DOHH2 (cell line): ENCODE data around the gene FXYD3.

Source experiments
- H3F3A ChIP-seq: fragments of 200-600 bp; sonication (generic), shearing (Covaris generic); 2 replicates; pipeline ENCODE4 v1.6.0; 2016; ENCODE audit warnings: antibody characterized with exemption, mild to moderate bottlenecking; ENCODE audit not compliant: control insufficient read depth, insufficient read depth
- H3K27ac ChIP-seq: fragments of 200-600 bp; sonication (generic); 2 replicates; pipeline ENCODE4 v1.5.1; 2014; ENCODE audit warnings: low read depth, mild to moderate bottlenecking, low read length, moderate library complexity
- H3K27me3 ChIP-seq: fragments of 200-600 bp; sonication (generic); 2 replicates; pipeline ENCODE4 v1.6.1; 2014; ENCODE audit warnings: mild to moderate bottlenecking, low read length, mixed read lengths; ENCODE audit not compliant: control insufficient read depth
- H3K36me3 ChIP-seq: fragments of 200-600 bp; sonication (generic); 2 replicates; pipeline ENCODE4 v1.6.1; 2014; ENCODE audit warnings: mild to moderate bottlenecking, low read length, moderate library complexity, mixed read lengths; ENCODE audit not compliant: control insufficient read depth
- H3K4me1 ChIP-seq: fragments of 200-600 bp; sonication (generic); 2 replicates; pipeline ENCODE4 v1.6.1; 2014; ENCODE audit warnings: mild to moderate bottlenecking, low read length, mixed read lengths; ENCODE audit not compliant: control insufficient read depth
- H3K4me2 ChIP-seq: fragments of 200-600 bp; sonication (generic); 2 replicates; pipeline ENCODE4 v1.6.0; 2014; ENCODE audit warnings: mild to moderate bottlenecking, low read length, moderate library complexity
- H3K4me3 ChIP-seq: fragments of 200-600 bp; sonication (generic); 2 replicates; pipeline ENCODE4 v1.5.1; 2014; ENCODE audit warnings: mild to moderate bottlenecking, low read length, mixed read lengths
- H3K79me2 ChIP-seq: fragments of 200-600 bp; sonication (generic); 2 replicates; pipeline ENCODE4 v1.6.1; 2014; ENCODE audit warnings: mild to moderate bottlenecking, low read length, mixed read lengths; ENCODE audit not compliant: control insufficient read depth
- H3K9me2 ChIP-seq: fragments of 200-600 bp; sonication (generic); replicated peaks from 2 replicates; pipeline ENCODE4 v1.6.1; 2014; ENCODE audit warnings: mild to moderate bottlenecking, low read length, mixed read lengths; ENCODE audit not compliant: control insufficient read depth
- H3K9me3 ChIP-seq: fragments of 200-600 bp; sonication (generic); 2 replicates; pipeline ENCODE4 v1.6.1; 2014; ENCODE audit warnings: antibody characterized with exemption, low read length, mixed read lengths; ENCODE audit not compliant: control insufficient read depth, insufficient read depth
- H4K20me1 ChIP-seq: fragments of 200-600 bp; sonication (generic); 2 replicates; pipeline ENCODE4 v1.6.0; 2014; ENCODE audit warnings: low read depth, mild to moderate bottlenecking, antibody characterized with exemption, low read length, moderate library complexity; ENCODE audit not compliant: control insufficient read depth, insufficient read depth
- EZH2phosphoT487 ChIP-seq: fragments of 200-600 bp; sonication (generic); IDR thresholded peaks from 2 replicates; pipeline ENCODE4 v1.6.1; 2017; ENCODE audit warnings: borderline replicate concordance, mild to moderate bottlenecking, antibody characterized with exemption, low read length, moderate library complexity, mixed read lengths
- TF ChIP-seq, protein P1 (sequence below): fragments of 200-600 bp; sonication (generic); IDR thresholded peaks from one replicate; pipeline ENCODE4 v1.5.1; 2014; ENCODE audit warnings: antibody characterized with exemption, mild to moderate bottlenecking, low read depth, low read length; ENCODE audit not compliant: poor library complexity, severe bottlenecking

Gene FXYD3

DNA sequence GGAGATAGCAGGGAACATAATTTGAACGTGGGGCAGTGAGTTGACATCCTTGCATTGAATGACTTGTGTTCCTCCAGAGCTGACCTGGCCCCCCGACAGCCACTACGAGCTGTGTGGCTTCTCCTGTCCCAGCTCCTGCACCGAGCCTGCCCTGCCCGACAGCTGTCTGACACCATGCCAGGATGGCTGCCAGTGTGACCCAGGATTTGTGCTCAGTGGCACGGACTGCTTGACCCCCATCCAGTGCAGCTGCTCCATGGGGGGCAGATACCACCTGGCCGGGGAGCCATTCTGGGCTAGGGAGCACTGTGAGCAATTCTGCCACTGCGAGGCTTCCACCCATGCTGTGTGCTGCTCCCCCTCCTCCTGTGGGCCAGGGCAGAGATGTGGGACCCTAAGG lies 29.2 kb upstream of the FXYD3 start:
- TF ChIP-seq, protein P1, sequence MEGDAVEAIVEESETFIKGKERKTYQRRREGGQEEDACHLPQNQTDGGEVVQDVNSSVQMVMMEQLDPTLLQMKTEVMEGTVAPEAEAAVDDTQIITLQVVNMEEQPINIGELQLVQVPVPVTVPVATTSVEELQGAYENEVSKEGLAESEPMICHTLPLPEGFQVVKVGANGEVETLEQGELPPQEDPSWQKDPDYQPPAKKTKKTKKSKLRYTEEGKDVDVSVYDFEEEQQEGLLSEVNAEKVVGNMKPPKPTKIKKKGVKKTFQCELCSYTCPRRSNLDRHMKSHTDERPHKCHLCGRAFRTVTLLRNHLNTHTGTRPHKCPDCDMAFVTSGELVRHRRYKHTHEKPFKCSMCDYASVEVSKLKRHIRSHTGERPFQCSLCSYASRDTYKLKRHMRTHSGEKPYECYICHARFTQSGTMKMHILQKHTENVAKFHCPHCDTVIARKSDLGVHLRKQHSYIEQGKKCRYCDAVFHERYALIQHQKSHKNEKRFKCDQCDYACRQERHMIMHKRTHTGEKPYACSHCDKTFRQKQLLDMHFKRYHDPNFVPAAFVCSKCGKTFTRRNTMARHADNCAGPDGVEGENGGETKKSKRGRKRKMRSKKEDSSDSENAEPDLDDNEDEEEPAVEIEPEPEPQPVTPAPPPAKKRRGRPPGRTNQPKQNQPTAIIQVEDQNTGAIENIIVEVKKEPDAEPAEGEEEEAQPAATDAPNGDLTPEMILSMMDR: no peak
- no peak for TF ChIP-seq EZH2phosphoT487
- Histone ChIP-seq H3K4me1 (peaks cover 89% of the 10 kb centered on the region), H3K4me3 (peak overlapping the region; percentile 67), H3K9me2 (no peaks in the 10 kb centered on the region), H3K36me3 (peaks cover 4% of the 10 kb centered on the region), H3K27ac (peak overlapping the region; percentile 100), H3K79me2 (no peaks in the 10 kb centered on the region), H3K9me3 (no peaks in the 10 kb centered on the region), H3K4me2 (peak overlapping the region; percentile 95), H3K27me3 (no peaks in the 10 kb centered on the region), H4K20me1 (no peaks in the 10 kb centered on the region), H3F3A (peaks cover 13% of the 10 kb centered on the region)

DNA sequence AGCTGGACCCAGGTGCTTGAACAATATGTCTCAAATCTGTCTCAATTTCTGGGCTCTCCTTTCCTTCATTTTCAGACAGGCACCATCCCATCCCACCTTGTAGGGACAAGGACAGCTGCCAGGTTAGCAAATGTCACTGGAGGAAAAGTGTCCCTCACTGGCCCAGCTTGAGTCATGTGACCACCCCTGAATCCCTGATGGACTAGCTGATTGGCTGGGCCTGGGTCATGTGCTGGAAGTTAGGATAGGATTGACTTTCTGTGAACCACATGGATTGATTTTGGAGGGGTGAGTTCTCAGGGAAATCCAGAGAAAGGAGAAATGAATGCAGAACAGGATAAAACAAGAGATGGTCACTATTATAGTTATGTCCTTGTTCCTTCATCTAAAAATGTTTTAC lies 28.2 kb upstream of the FXYD3 start:
- H3K79me2 ChIP-seq: no peaks in the 10 kb centered on the region
- H3K9me3 ChIP-seq: no peaks in the 10 kb centered on the region
- TF ChIP-seq, protein P1: no peak
- TF ChIP-seq EZH2phosphoT487: no peak
- no peaks in the 10 kb centered on the region for H4K20me1 ChIP-seq
- H3K36me3 ChIP-seq: peaks cover 4% of the 10 kb centered on the region
- peak overlapping the region; percentile 95 for H3K4me2 ChIP-seq
- peak overlapping the region; percentile 100 for H3K27ac ChIP-seq
- no peaks in the 10 kb centered on the region for H3K9me2 ChIP-seq
- H3K4me1 ChIP-seq: peaks cover 82% of the 10 kb centered on the region
- no peaks in the 10 kb centered on the region for H3K27me3 ChIP-seq
- no peak overlapping the region for H3K4me3 ChIP-seq
- H3F3A ChIP-seq: peaks cover 13% of the 10 kb centered on the region

DNA sequence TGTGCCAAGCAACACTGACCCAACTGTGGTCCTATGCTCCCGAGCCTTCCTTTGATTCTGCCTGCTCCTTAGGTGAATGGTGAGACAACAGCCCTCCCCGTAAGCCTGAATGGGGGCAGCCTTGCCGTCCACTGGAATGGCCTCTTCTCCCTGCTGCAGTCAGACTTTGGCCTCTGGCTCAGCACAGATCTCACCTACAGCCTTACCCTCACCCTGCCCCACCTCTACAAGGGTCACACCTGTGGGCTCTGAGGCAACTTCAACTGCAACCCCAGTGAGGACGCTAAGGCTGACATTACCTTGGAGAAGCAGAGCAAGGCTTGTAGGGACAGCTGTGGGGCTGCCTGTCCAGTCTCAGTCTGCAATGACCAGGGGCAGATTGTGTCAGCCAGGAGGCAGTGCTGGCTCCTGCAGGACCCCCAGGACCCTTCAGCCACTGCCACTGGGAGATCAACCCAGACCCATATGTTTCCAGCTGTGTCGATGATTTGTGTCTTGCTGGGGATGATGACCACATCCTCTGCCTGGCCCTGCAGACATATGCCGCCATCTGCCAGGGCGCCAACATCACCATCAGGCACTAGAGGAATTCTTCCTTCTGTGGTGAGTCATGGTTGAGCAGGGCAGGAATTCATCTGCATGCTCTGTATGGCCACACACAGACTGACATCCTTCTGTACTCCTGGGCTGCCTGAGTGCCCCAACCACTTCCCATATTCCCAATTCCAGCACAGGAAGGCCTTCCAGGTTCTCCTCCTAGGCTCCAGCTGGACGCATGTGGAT lies 27.3 kb upstream of the FXYD3 start:
- peaks cover 72% of the 10 kb centered on the region for H3K4me1 ChIP-seq
- no peaks in the 10 kb centered on the region for H3K27me3 ChIP-seq
- H3K9me2 ChIP-seq: no peaks in the 10 kb centered on the region
- H3K36me3 ChIP-seq: peaks cover 4% of the 10 kb centered on the region
- no peaks in the 10 kb centered on the region for H3K79me2 ChIP-seq
- peaks cover 13% of the 10 kb centered on the region for H3F3A ChIP-seq
- no peak overlapping the region for H3K27ac ChIP-seq
- H4K20me1 ChIP-seq: no peaks in the 10 kb centered on the region
- H3K9me3 ChIP-seq: no peaks in the 10 kb centered on the region
- H3K4me2 ChIP-seq: no peak overlapping the region
- no peak overlapping the region for H3K4me3 ChIP-seq
- TF ChIP-seq, protein P1: no peak
- TF ChIP-seq EZH2phosphoT487: no peak
